ENCODE results near the gene FBRSL1. TPM values are rescaled to one million over a fixed set of nuclear protein-coding genes. Genes with fewer than 3 reads are reported as not detected.
A peak's percentile ranks its signal among the peaks of the same experiment; 100 is the strongest.
"Not testable (repeated sequence)": the region's sequence is repeated elsewhere in the genome, so short reads cannot be mapped to it uniquely, and the experiment has no call there.

The FBRSL1 gene
- total RNA-seq, 1 donor from 2014 or later = 108 TPM

- TF ChIP-seq CTCF (conservative IDR thresholded peaks at IDR 0.05) = no peak
- H3K27ac Mint-ChIP-seq = peak overlapping the region; percentile 85
- H3K4me1 Mint-ChIP-seq (ENCODE audit: unreplicated experiment) = peaks cover 4% of the 10 kb centered on the region
- DNase-seq (ENCODE audit: extremely low spot score, unreplicated experiment) = no peak
- no peaks in the 10 kb centered on the region for H3K27me3 Mint-ChIP-seq
- H3K36me3 Mint-ChIP-seq = peaks cover 4% of the 10 kb centered on the region
- no peaks in the 10 kb centered on the region for H3K9me3 Mint-ChIP-seq
- H3K4me3 Mint-ChIP-seq = no peak overlapping the region
Measured at GRCh38 chr12:132529156-132529839, 39.3 kb downstream of the FBRSL1 start.

GRCh38 chr12:132529906-132530305 lies 40.0 kb downstream of the FBRSL1 start:
- no peak for TF ChIP-seq CTCF (conservative IDR thresholded peaks at IDR 0.05)
- H3K9me3 Mint-ChIP-seq = no peaks in the 10 kb centered on the region
- peaks cover 4% of the 10 kb centered on the region for H3K4me1 Mint-ChIP-seq (ENCODE audit: unreplicated experiment)
- peaks cover 4% of the 10 kb centered on the region for H3K36me3 Mint-ChIP-seq
- no peaks in the 10 kb centered on the region for H3K27me3 Mint-ChIP-seq
- H3K4me3 Mint-ChIP-seq = no peak overlapping the region
- peak overlapping the region; percentile 85 for H3K27ac Mint-ChIP-seq
- DNase-seq (ENCODE audit: extremely low spot score, unreplicated experiment) = no peak

GRCh38 chr12:132530447-132530846 lies 40.5 kb downstream of the FBRSL1 start:
- no peaks in the 10 kb centered on the region for H3K27me3 Mint-ChIP-seq
- H3K9me3 Mint-ChIP-seq = no peaks in the 10 kb centered on the region
- H3K27ac Mint-ChIP-seq = no peak overlapping the region
- no peak for DNase-seq (ENCODE audit: extremely low spot score, unreplicated experiment)
- peaks cover 9% of the 10 kb centered on the region for H3K36me3 Mint-ChIP-seq
- TF ChIP-seq CTCF (conservative IDR thresholded peaks at IDR 0.05) = no peak
- no peak overlapping the region for H3K4me3 Mint-ChIP-seq
- H3K4me1 Mint-ChIP-seq (ENCODE audit: unreplicated experiment) = peaks cover 10% of the 10 kb centered on the region

GRCh38 chr12:132530851-132531250 lies 40.9 kb downstream of the FBRSL1 start:
- H3K36me3 Mint-ChIP-seq = peaks cover 11% of the 10 kb centered on the region
- H3K4me3 Mint-ChIP-seq = no peak overlapping the region
- no peak overlapping the region for H3K27ac Mint-ChIP-seq
- peaks cover 1% of the 10 kb centered on the region for H3K9me3 Mint-ChIP-seq
- H3K27me3 Mint-ChIP-seq = no peaks in the 10 kb centered on the region
- no peak for TF ChIP-seq CTCF (conservative IDR thresholded peaks at IDR 0.05)
- H3K4me1 Mint-ChIP-seq (ENCODE audit: unreplicated experiment) = peaks cover 10% of the 10 kb centered on the region
- DNase-seq (ENCODE audit: extremely low spot score, unreplicated experiment) = no peak

GRCh38 chr12:132532711-132533583 lies 43.0 kb downstream of the FBRSL1 start:
- H3K4me3 Mint-ChIP-seq; DNase-seq (ENCODE audit: extremely low spot score, unreplicated experiment); H3K4me1 Mint-ChIP-seq (ENCODE audit: unreplicated experiment); H3K9me3 Mint-ChIP-seq; H3K27me3 Mint-ChIP-seq: not testable (repeated sequence)
- H3K36me3 Mint-ChIP-seq = peaks cover 18% of the 10 kb centered on the region
- peak overlapping the region; percentile 62 for H3K27ac Mint-ChIP-seq

- H3K27me3 Mint-ChIP-seq = no peaks in the 10 kb centered on the region
- H3K27ac Mint-ChIP-seq = peak overlapping the region; percentile 62
- peaks cover 18% of the 10 kb centered on the region for H3K36me3 Mint-ChIP-seq
- peaks cover 10% of the 10 kb centered on the region for H3K4me1 Mint-ChIP-seq (ENCODE audit: unreplicated experiment)
- DNase-seq (ENCODE audit: extremely low spot score, unreplicated experiment) = no peak
- no peak for TF ChIP-seq CTCF (conservative IDR thresholded peaks at IDR 0.05)
- peaks cover 4% of the 10 kb centered on the region for H3K9me3 Mint-ChIP-seq
- no peak overlapping the region for H3K4me3 Mint-ChIP-seq
Measured at GRCh38 chr12:132533584-132533958, 43.6 kb downstream of the FBRSL1 start.
